Omental fat pad (tissue), 4 donors: ENCODE results near the gene ZHX3. TPM values are rescaled to one million over a fixed set of nuclear protein-coding genes. Genes with fewer than 3 reads are reported as not detected.

Experiments used
- ATAC-seq: fragments of 150-250 bp; one replicate; pipeline ENCODE4 v1.9.1; 2016; ENCODE audit warnings: mild to moderate bottlenecking, moderate library complexity; ENCODE audit not compliant: low FRiP score
- DNase-seq: peaks from one replicate; pipeline ENCODE4 v3.0.0-alpha.2; 2019; ENCODE audit warnings: low spot score
- total RNA-seq, 4 donors: library from RNA; depleted of rRNA; stranded (reverse); fragments of >200 nt; gene quantifications; one replicate each; pipeline ENCODE4 v1.1.0, GENCODE V29; 2016
- TF ChIP-seq, protein P1 (sequence below), 3 donors: fragments of 450-650 bp; IDR thresholded peaks; one replicate each; pipeline ENCODE4 v1.5.1; 2016 to 2017; ENCODE audit warnings: antibody characterized with exemption in 3 of 3, mild to moderate bottlenecking in 3 of 3, moderate library complexity in 2 of 3

The ZHX3 gene
- total RNA-seq, 4 donors from 2014 or later = 22.6 to 54.5 (median 45.0) TPM

DNA sequence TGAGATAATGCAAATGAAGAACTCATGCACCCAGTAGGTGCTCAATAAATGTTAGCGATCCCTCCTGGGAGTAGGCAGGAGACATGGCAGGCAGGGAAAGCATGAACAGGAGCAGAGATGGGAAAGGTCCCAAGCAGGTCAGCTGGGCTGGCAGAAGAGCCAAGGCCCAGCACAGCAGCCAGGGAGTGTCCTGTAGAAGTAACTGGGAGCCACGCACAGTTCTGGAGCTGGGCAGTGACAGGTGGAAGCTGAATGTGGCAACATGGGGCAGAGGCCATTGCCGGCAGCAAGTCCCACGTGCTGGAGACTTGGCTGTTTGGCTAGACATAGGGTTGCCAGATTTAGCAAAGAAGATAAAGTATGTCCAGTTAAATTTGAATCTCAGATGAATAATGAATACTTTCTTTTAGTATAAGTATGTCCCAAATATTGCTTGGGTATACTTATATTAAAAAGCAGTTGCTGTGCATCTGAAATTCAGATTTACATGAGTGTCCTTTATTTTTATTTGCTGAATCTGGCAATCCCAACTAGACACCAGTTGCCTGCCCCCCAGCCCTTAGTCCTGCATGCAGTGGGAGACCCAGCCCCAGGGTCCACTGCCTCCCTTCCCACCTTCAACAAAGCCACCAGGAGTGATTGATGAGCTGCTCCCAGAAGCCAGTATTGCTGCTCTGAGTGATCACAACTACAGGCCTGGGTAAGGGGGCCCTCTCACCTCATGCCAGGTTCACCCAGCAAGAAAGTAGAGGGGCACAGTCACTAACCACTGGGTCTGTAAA is 19.4 kb upstream of the ZHX3 start:
- no peak for ATAC-seq

DNA sequence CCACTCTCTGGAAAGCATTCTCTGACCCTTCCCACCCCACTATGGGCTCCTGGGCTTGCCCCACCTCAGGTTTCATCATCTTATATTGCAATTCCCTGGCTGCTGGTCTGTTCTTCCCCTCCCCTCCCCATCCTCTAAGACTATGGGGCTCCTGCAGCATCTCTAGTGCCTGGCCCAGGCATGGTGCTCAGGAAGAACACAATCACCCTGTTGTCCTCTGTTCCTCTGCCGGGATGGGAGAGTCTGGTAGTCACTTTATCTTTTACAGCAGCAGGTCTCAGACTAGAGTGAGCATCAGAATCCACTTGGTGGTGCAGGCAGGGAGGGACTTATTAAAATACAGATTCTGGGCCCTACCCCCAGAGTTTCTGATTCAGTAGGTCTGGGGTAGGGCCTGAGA is 18.1 kb upstream of the ZHX3 start:
- DNase-seq = no peak
- ATAC-seq = no peak
- TF ChIP-seq, protein P1, sequence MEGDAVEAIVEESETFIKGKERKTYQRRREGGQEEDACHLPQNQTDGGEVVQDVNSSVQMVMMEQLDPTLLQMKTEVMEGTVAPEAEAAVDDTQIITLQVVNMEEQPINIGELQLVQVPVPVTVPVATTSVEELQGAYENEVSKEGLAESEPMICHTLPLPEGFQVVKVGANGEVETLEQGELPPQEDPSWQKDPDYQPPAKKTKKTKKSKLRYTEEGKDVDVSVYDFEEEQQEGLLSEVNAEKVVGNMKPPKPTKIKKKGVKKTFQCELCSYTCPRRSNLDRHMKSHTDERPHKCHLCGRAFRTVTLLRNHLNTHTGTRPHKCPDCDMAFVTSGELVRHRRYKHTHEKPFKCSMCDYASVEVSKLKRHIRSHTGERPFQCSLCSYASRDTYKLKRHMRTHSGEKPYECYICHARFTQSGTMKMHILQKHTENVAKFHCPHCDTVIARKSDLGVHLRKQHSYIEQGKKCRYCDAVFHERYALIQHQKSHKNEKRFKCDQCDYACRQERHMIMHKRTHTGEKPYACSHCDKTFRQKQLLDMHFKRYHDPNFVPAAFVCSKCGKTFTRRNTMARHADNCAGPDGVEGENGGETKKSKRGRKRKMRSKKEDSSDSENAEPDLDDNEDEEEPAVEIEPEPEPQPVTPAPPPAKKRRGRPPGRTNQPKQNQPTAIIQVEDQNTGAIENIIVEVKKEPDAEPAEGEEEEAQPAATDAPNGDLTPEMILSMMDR (IDR thresholded peaks at IDR 0.05) = no peak

More for the DNA sequence above, 19.4 kb upstream of the ZHX3 start:
- TF ChIP-seq, protein P1 (IDR thresholded peaks at IDR 0.05) = no peak
- DNase-seq = no peak

DNA sequence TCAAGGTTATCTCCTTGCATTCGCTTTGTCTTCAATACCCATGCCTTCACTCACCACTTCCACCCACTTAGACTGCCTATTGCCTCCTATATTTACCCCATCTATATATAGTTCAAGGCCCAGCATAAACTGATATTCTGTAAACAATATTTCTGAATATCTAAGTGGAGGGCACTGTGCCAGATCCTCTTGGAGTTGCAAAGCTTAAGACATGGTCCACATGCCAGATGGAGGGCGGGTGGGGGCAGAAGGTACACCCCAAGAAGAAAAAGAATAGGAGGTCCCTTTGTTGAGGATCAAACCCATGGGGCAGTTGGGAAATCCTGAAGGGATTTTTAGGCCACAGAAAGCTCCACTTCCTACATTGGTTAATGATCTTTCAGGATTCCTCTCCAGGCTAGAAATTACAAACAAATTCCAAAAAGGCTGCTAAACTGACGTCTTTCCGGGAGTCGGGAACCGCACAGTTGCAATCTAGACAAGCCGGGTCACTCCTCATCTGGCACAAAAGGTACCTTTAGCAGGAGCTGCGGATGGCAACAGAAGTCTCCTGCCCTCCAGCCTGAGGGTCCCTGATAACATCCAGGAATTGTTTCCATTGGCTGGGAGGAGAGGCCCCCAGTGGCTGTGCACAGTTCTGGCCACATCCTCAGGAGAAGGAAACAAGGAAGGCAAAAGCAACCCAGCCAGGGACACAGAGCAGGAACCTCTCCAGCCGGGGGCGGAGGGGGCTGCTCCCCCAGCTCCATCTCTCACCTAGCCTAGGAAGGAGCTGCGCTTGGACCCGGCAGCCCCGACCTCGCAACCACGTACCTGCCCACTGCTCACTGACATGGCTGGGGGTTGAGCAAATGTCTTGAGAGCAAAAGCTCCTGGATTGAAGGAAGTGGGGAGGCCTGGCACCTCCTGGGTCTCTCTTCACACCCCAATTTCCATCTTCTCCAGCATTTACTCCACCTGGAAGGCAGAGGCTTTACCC is 17.2 kb upstream of the ZHX3 start:
- no peak for DNase-seq
- TF ChIP-seq, protein P1 (IDR thresholded peaks at IDR 0.05) = no peak
- no peak for ATAC-seq

DNA sequence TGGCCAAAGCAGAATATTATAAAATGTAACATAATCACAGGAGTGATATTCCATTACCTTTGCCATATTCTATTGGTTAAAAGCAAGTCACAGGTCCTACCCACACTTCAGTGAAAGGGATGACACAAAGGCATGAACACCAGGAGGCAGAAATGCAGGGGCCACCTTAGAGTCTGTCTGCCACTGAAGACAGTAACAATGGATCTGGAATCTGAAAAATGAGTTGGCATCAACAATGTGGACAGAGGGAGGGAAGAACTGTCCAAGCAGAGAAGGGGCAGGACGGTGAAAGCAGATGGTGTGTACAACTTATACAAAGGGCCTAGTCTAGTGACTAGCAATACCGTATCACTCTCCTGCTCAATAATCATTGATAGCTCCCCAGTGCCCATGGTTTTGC is 16.5 kb upstream of the ZHX3 start:
- TF ChIP-seq, protein P1 (IDR thresholded peaks at IDR 0.05) = no peak
- ATAC-seq (no peak), DNase-seq (no peak)

DNA sequence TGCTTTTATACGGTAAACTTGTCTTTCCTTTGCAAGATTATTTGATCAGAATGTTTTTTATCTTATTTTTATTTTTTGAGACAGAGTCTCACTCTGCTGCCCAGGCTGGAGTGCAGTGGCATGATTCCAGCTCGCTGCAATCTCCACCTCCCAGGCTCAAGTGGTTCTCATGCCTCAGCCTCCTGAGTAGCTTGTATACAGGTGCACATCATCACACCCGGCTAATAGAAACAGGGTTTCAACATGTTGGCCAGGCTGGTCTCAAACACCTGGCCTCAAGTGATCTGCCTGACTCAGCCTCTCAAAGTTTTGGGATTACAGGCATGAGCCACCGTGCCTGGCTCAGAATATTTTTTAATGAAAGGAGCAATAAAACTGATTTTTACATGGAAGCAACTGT is 14.2 kb upstream of the ZHX3 start:
- no peak for ATAC-seq
- DNase-seq = no peak
- TF ChIP-seq, protein P1 (IDR thresholded peaks at IDR 0.05) = no peak

DNA sequence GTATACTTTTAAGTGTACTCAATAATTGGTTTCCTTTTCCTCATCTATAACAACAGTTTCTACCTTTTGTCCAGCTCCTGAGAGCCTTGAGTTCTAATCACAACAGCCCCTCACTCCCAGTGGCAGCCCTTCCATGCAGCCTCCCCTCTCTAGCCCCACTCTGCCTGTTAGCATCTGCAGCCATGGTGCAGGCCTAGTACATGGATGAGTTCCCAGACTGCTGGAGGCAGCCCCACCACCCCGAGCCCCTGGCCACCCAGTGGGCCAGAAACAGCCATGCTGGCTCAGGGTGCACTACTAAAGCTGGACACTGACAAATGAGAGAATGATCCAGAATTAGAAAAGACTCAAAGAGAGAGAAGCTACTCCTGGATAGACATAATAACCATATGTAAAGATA is 13.4 kb upstream of the ZHX3 start:
- DNase-seq (no peak), ATAC-seq (no peak)
- TF ChIP-seq, protein P1 (IDR thresholded peaks at IDR 0.05) = no peak
